Measurements from ENCODE around the gene RFWD3.
A peak's percentile ranks its signal among the peaks of the same experiment; 100 is the strongest.
"Not testable (repeated sequence)": the region's sequence is repeated elsewhere in the genome, so short reads cannot be mapped to it uniquely, and the experiment has no call there.

Gene RFWD3

GRCh38 chr16:74666425-74667254 is at the start of gene RFWD3:
Gene RFWD3 (minus strand): TSS chr16:74666877. CDS start chr16:74661449, 5,428 bp downstream.
- peak; percentile 94 to 97 for DNase-seq (ENCODE audit: low read depth in 2 of 2)

- no peak for DNase-seq (ENCODE audit: low read depth in 2 of 2)
These were observed 49.7 kb upstream of the RFWD3 start for GRCh38 chr16:74716355-74716754.

GRCh38 chr16:74713876-74714275 is 47.2 kb upstream of the RFWD3 start:
- no peak for DNase-seq (ENCODE audit: low read depth in 2 of 2)

- no peak for DNase-seq (ENCODE audit: low read depth in 2 of 2)
These were observed 46.6 kb upstream of the RFWD3 start for GRCh38 chr16:74713325-74713724.

GRCh38 chr16:74711938-74712337 is 45.3 kb upstream of the RFWD3 start:
- DNase-seq (ENCODE audit: low read depth in 2 of 2): no peak

GRCh38 chr16:74710401-74710800 is 43.7 kb upstream of the RFWD3 start:
- DNase-seq (ENCODE audit: low read depth in 2 of 2): no peak

- peak; percentile 55 to 78 for DNase-seq (ENCODE audit: low read depth in 2 of 2)
These were observed 42.8 kb upstream of the RFWD3 start for GRCh38 chr16:74709441-74709877.

GRCh38 chr16:74700438-74701225 is 34.0 kb upstream of the RFWD3 start, which contains the start of gene MLKL:
Gene MLKL (minus strand): TSS chr16:74700862. CDS start chr16:74695757, 5,105 bp downstream.
- peak; percentile 26 to 54 for DNase-seq (ENCODE audit: low read depth in 2 of 2)

- DNase-seq (ENCODE audit: low read depth in 2 of 2): peak in 1 of 2 donors; percentile 14
These were observed 33.4 kb upstream of the RFWD3 start for GRCh38 chr16:74700116-74700437.

GRCh38 chr16:74699666-74700065 is 33.0 kb upstream of the RFWD3 start:
- DNase-seq (ENCODE audit: low read depth in 2 of 2): no peak

- no peak for DNase-seq (ENCODE audit: low read depth in 2 of 2)
These were observed 31.5 kb upstream of the RFWD3 start for GRCh38 chr16:74698222-74698621.

- DNase-seq (ENCODE audit: low read depth in 2 of 2): peak; percentile 32 to 53
These were observed 29.1 kb upstream of the RFWD3 start for GRCh38 chr16:74695450-74696422.

- DNase-seq (ENCODE audit: low read depth in 2 of 2): no peak
These were observed 24.6 kb upstream of the RFWD3 start for GRCh38 chr16:74691093-74691855.

GRCh38 chr16:74682556-74682955 is 15.9 kb upstream of the RFWD3 start:
- no peak for DNase-seq (ENCODE audit: low read depth in 2 of 2)

GRCh38 chr16:74680681-74681080 is 14.0 kb upstream of the RFWD3 start:
- DNase-seq (ENCODE audit: low read depth in 2 of 2): no peak

- DNase-seq (ENCODE audit: low read depth in 2 of 2): no peak
These were observed 13.3 kb upstream of the RFWD3 start for GRCh38 chr16:74679983-74680382.

- no peak for DNase-seq (ENCODE audit: low read depth in 2 of 2)
These were observed 11.2 kb upstream of the RFWD3 start for GRCh38 chr16:74677868-74678267.

- DNase-seq (ENCODE audit: low read depth in 2 of 2): no peak
These were observed 7.2 kb upstream of the RFWD3 start for GRCh38 chr16:74673876-74674275.

GRCh38 chr16:74668877-74669276 is 2.2 kb upstream of the RFWD3 start:
- not testable (repeated sequence) for DNase-seq (ENCODE audit: low read depth in 2 of 2)

- peak; percentile 7 to 15 for DNase-seq (ENCODE audit: low read depth in 2 of 2)
These were observed 601 bp upstream of the RFWD3 start for GRCh38 chr16:74667255-74667700.

- DNase-seq (ENCODE audit: low read depth in 2 of 2): no peak
These were observed 661 bp downstream of the RFWD3 start for GRCh38 chr16:74666010-74666421.
